ENCODE measurements around the gene WWC2.
"Not testable (repeated sequence)": the region's sequence is repeated elsewhere in the genome, so short reads cannot be mapped to it uniquely, and the experiment has no call there.

WWC2 gene

GRCh38 chr4:183304538-183304937, 205.5 kb downstream of the WWC2 start:
- DNase-seq, result no peak

GRCh38 chr4:183306811-183307210, 207.8 kb downstream of the WWC2 start:
- DNase-seq, result no peak

GRCh38 chr4:183312841-183313240, 213.8 kb downstream of the WWC2 start:
- DNase-seq, result no peak

GRCh38 chr4:183314336-183314735, 215.3 kb downstream of the WWC2 start:
- no peak for DNase-seq

- DNase-seq, result no peak
Observed at GRCh38 chr4:183314806-183315205, 215.7 kb downstream of the WWC2 start.

- no peak for DNase-seq
Observed at GRCh38 chr4:183318656-183319055, 219.6 kb downstream of the WWC2 start.

- no peak for DNase-seq
Observed at GRCh38 chr4:183320211-183321059, 221.4 kb downstream of the WWC2 start, which contains the start of gene CLDN22. Gene CLDN22 (minus strand): TSS chr4:183320276. CDS start chr4:183320218, 58 bp downstream.

GRCh38 chr4:183321079-183321478, 222.0 kb downstream of the WWC2 start:
- no peak for DNase-seq

GRCh38 chr4:183321516-183321915, 222.5 kb downstream of the WWC2 start:
- no peak for DNase-seq

GRCh38 chr4:183322326-183322725, 223.3 kb downstream of the WWC2 start, which contains the start of gene CLDN24:
Gene CLDN24 (minus strand): TSS chr4:183322426. CDS start chr4:183322426, 0 bp downstream.
- no peak for DNase-seq

GRCh38 chr4:183323295-183323694, 224.2 kb downstream of the WWC2 start:
- DNase-seq, result no peak

GRCh38 chr4:183324056-183324455, 225.0 kb downstream of the WWC2 start:
- not testable (repeated sequence) for DNase-seq

- no peak for DNase-seq
Observed at GRCh38 chr4:183324619-183325018, 225.6 kb downstream of the WWC2 start.

GRCh38 chr4:183326387-183326786, 227.3 kb downstream of the WWC2 start:
- DNase-seq, result not testable (repeated sequence)

- no peak for DNase-seq
Observed at GRCh38 chr4:183326853-183327252, 227.8 kb downstream of the WWC2 start.

- no peak for DNase-seq
Observed at GRCh38 chr4:183327827-183328226, 228.8 kb downstream of the WWC2 start.

- no peak for DNase-seq
Observed at GRCh38 chr4:183328832-183329231, 229.8 kb downstream of the WWC2 start.

- DNase-seq, result no peak
Observed at GRCh38 chr4:183329244-183329643, 230.2 kb downstream of the WWC2 start.

GRCh38 chr4:183329954-183330742, 231.1 kb downstream of the WWC2 start:
- no peak for DNase-seq

- DNase-seq, result no peak
Observed at GRCh38 chr4:183330841-183331240, 231.8 kb downstream of the WWC2 start.

- no peak for DNase-seq
Observed at GRCh38 chr4:183332447-183332846, 233.4 kb downstream of the WWC2 start.

GRCh38 chr4:183333202-183333601, 234.1 kb downstream of the WWC2 start:
- DNase-seq, result no peak

GRCh38 chr4:183333983-183334382, 234.9 kb downstream of the WWC2 start:
- no peak for DNase-seq

All from stimulated activated CD4-positive, alpha-beta T cell treated with anti-CD3 and anti-CD28 coated beads, Interleukin-1b, Interleukin-23, amount 100 ng/mL, for 48 hours (primary cell).